Endothelial cell (in vitro differentiated cells): ENCODE measurements around the gene TRAPPC3L. TPM values are rescaled to one million over a fixed set of nuclear protein-coding genes. Genes with fewer than 3 reads are reported as not detected.
A peak's percentile ranks its signal among the peaks of the same experiment; 100 is the strongest.

Experiments used
- DNase-seq: peaks from one replicate; pipeline ENCODE4 v3.0.0; 2021; ENCODE audit warnings: low spot score
- H3K27ac Mint-ChIP-seq: one replicate; pipeline ENCODE4 v1.8.0; 2021; ENCODE audit warnings: mixed read lengths, inconsistent platforms; ENCODE audit not compliant: unreplicated experiment
- H3K27me3 Mint-ChIP-seq: one replicate; pipeline ENCODE4 v1.8.0; 2021; ENCODE audit warnings: mild to moderate bottlenecking, moderate library complexity, mixed read lengths, inconsistent platforms; ENCODE audit not compliant: unreplicated experiment
- H3K36me3 Mint-ChIP-seq: one replicate; pipeline ENCODE4 v1.8.0; 2021; ENCODE audit warnings: mild to moderate bottlenecking, low read depth, mixed read lengths, inconsistent platforms; ENCODE audit not compliant: unreplicated experiment
- H3K4me1 Mint-ChIP-seq: one replicate; pipeline ENCODE4 v1.8.0; 2021; ENCODE audit warnings: mild to moderate bottlenecking, mixed read lengths, inconsistent platforms; ENCODE audit not compliant: unreplicated experiment
- H3K4me3 Mint-ChIP-seq: one replicate; pipeline ENCODE4 v1.8.0; 2021; ENCODE audit warnings: mild to moderate bottlenecking, mixed read lengths, inconsistent platforms; ENCODE audit not compliant: unreplicated experiment
- H3K9me3 Mint-ChIP-seq: one replicate; pipeline ENCODE4 v1.8.0; 2021; ENCODE audit warnings: mixed read lengths, inconsistent platforms; ENCODE audit not compliant: unreplicated experiment
- total RNA-seq: library from RNA; stranded (reverse); fragmentation: NEBNext Ultra II Directional; extraction: Animal tissue kit (Norgen Biotek cat#: 25700); gene quantifications from one replicate; pipeline ENCODE4 v1.2.1, GENCODE V29; 2021; ENCODE audit not compliant: unreplicated experiment
- TF ChIP-seq, protein P1 (sequence below): fragments of 200-600 bp; sonication (generic); IDR thresholded peaks from one replicate; pipeline ENCODE4 v1.5.0; 2021; ENCODE audit warnings: antibody characterized with exemption; ENCODE audit not compliant: unreplicated experiment

The TRAPPC3L gene
- total RNA-seq, 1 donor from 2014 or later: not detected

DNA sequence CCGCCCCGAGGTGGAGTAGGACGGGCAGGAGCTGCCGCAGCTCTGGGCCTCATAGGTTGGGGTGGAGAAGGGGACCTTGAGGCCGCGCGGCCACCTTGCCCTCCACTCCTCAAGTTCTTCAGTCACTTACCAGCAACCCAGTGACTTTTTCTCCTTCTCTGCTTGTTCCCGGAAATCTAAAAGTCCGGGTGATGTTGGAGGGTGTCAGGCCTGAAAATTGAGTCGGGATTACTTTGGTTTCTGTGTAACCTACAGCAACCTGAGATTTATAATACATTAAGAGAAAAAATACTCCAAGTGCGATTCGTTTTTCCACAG, 26.2 kb upstream of the TRAPPC3L start:
- H3K36me3 Mint-ChIP-seq: no peaks in the 10 kb centered on the region
- TF ChIP-seq, protein P1, sequence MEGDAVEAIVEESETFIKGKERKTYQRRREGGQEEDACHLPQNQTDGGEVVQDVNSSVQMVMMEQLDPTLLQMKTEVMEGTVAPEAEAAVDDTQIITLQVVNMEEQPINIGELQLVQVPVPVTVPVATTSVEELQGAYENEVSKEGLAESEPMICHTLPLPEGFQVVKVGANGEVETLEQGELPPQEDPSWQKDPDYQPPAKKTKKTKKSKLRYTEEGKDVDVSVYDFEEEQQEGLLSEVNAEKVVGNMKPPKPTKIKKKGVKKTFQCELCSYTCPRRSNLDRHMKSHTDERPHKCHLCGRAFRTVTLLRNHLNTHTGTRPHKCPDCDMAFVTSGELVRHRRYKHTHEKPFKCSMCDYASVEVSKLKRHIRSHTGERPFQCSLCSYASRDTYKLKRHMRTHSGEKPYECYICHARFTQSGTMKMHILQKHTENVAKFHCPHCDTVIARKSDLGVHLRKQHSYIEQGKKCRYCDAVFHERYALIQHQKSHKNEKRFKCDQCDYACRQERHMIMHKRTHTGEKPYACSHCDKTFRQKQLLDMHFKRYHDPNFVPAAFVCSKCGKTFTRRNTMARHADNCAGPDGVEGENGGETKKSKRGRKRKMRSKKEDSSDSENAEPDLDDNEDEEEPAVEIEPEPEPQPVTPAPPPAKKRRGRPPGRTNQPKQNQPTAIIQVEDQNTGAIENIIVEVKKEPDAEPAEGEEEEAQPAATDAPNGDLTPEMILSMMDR: no peak
- peaks cover 43% of the 10 kb centered on the region for H3K4me1 Mint-ChIP-seq
- no peaks in the 10 kb centered on the region for H3K9me3 Mint-ChIP-seq
- peak overlapping the region; percentile 93 for H3K4me3 Mint-ChIP-seq
- H3K27ac Mint-ChIP-seq: peak overlapping the region; percentile 82
- DNase-seq: no peak
- H3K27me3 Mint-ChIP-seq: peaks cover 7% of the 10 kb centered on the region

- peak; percentile 99 for DNase-seq
- TF ChIP-seq, protein P1: no peak
- H3K4me1 Mint-ChIP-seq: peaks cover 43% of the 10 kb centered on the region
- peak within 1 kb of the TSS; percentile 100 for H3K4me3 Mint-ChIP-seq
- no peaks in the 10 kb centered on the region for H3K36me3 Mint-ChIP-seq
- H3K9me3 Mint-ChIP-seq: no peaks in the 10 kb centered on the region
- H3K27ac Mint-ChIP-seq: peak within 1 kb of the TSS; percentile 99
- H3K27me3 Mint-ChIP-seq: peaks cover 7% of the 10 kb centered on the region
Observed at GRCh38 chr6:116570856-116571682, 25.6 kb upstream of the TRAPPC3L start, which contains the start of gene RWDD1. TSS of gene RWDD1 (plus strand) at chr6:116571504. CDS start at chr6:116571583, 79 bp downstream.

- H3K9me3 Mint-ChIP-seq: no peaks in the 10 kb centered on the region
- TF ChIP-seq, protein P1: no peak
- no peak overlapping the region for H3K4me3 Mint-ChIP-seq
- peaks cover 6% of the 10 kb centered on the region for H3K36me3 Mint-ChIP-seq
- H3K27me3 Mint-ChIP-seq: peaks cover 9% of the 10 kb centered on the region
- H3K27ac Mint-ChIP-seq: peak overlapping the region; percentile 43
- peaks cover 39% of the 10 kb centered on the region for H3K4me1 Mint-ChIP-seq
- DNase-seq: no peak
Observed at GRCh38 chr6:116568821-116569755, 23.6 kb upstream of the TRAPPC3L start.

DNA sequence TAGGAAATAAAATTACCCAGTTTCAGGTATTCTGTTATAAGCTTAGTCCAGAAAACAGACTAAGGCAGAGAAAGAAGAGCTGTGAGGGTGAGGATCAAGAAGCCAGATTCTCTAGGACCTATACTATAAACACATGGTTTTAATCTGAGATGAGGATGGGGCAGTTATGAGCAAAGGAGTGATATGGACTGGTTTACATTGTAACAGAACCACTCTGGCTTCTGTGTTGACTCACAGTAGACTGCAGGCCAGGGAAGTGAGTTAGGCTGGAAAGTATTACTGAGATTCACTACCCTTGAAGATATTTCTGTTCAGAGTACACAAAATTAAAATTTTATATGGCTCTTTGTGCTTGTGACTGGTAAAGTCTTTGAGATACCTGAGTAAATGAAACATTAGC, 22.6 kb upstream of the TRAPPC3L start:
- Mint-ChIP-seq H3K27ac (no peak overlapping the region), H3K36me3 (peaks cover 7% of the 10 kb centered on the region), H3K27me3 (peaks cover 12% of the 10 kb centered on the region), H3K4me1 (peaks cover 37% of the 10 kb centered on the region), H3K9me3 (no peaks in the 10 kb centered on the region), H3K4me3 (no peak overlapping the region)
- TF ChIP-seq, protein P1: no peak
- DNase-seq: no peak
